HepG2 (cell line): ENCODE measurements around the gene MAVS. TPM values are rescaled to one million over a fixed set of nuclear protein-coding genes. Genes with fewer than 3 reads are reported as not detected.

Source experiments
- KIAA2018 ChIP-seq: sonication (generic); formaldehyde crosslinking; IDR thresholded peaks from 2 replicates; pipeline ENCODE4 v1.5.0; 2020; ENCODE audit warnings: mild to moderate bottlenecking, missing genetic modification reagents, borderline replicate concordance
- PLRG1 ChIP-seq: fragments of 450-650 bp; conservative IDR thresholded peaks from 2 replicates; pipeline ENCODE4 v1.6.1; 2016
- RAD51 ChIP-seq: fragments of 450-650 bp; IDR thresholded peaks from 2 replicates; pipeline ENCODE4 v1.6.1; 2016; ENCODE audit warnings: borderline replicate concordance
- SOX13 ChIP-seq, 3 experiments: fragments of 450-650 bp in 1 of 3; sonication (generic) in 1 of 3; formaldehyde crosslinking in 1 of 3; IDR thresholded peaks in 2 of 3; conservative IDR thresholded peaks in 1 of 3; 2 replicates each; pipeline versions ENCODE4 v1.5.0 to v1.6.1; 2016 to 2020; ENCODE audit warnings: antibody characterized with exemption in 1 of 3, mild to moderate bottlenecking in 1 of 3, missing compliant biosample characterization in 1 of 3, missing genetic modification reagents in 1 of 3, moderate library complexity in 1 of 3
- SP140L ChIP-seq: sonication (generic); formaldehyde crosslinking; IDR thresholded peaks from 2 replicates; pipeline ENCODE4 v1.4.0; 2020; ENCODE audit warnings: missing genetic modification reagents, borderline replicate concordance
- STAT6 ChIP-seq: sonication (generic); formaldehyde crosslinking; IDR thresholded peaks from 2 replicates; pipeline ENCODE4 v1.4.0; 2020; ENCODE audit warnings: missing genetic modification reagents, mild to moderate bottlenecking, borderline replicate concordance
- TRIM22 ChIP-seq: fragments of 450-650 bp; IDR thresholded peaks from 2 replicates; pipeline ENCODE4 v1.6.1; 2017
- ZBED4 ChIP-seq: sonication (generic); formaldehyde crosslinking; IDR thresholded peaks from 2 replicates; pipeline ENCODE4 v1.4.0; 2020; ENCODE audit warnings: missing genetic modification reagents, borderline replicate concordance
- ZNF367 ChIP-seq: sonication (generic); formaldehyde crosslinking; IDR thresholded peaks from 2 replicates; pipeline ENCODE4 v1.4.0; 2020; ENCODE audit warnings: missing genetic modification reagents, borderline replicate concordance
- polyA plus RNA-seq, 8 experiments: library from polyadenylated mRNA; depleted of rRNA in 3 of 8; stranded (reverse) in 7 of 8; unstranded in 1 of 8; fragments of >200 nt; fragmentation: Illumina TruSeq in 4 of 8; extraction: Trizol in 4 of 8; gene quantifications; 2 replicates each; pipeline versions ENCODE4 v1.2.1 to v1.2.3, GENCODE V29; 2011 to 2016; ENCODE audit warnings: low read depth in 4 of 8, missing spikeins in 1 of 8, mixed read lengths in 1 of 8; ENCODE audit not compliant: insufficient read depth in 1 of 8
- total RNA-seq, 5 experiments: library from RNA; depleted of rRNA; stranded (reverse); fragments of >200 nt; fragmentation: Illumina TruSeq; extraction: Trizol; gene quantifications; 2 replicates each; pipeline ENCODE4 v1.2.3, GENCODE V29; 2016; ENCODE audit warnings: low read depth in 1 of 5

MAVS gene
- total and polyA plus RNA-seq, 2 of the 13 experiments (the other 11 are each of a cell fraction or from before 2014, with no cell fraction given), result 27.3 to 36.6 TPM

GRCh38 chr20:3820048-3820900 is 26.4 kb upstream of the MAVS start, which contains the start of gene AP5S1 (continued):
- TF ChIP-seq KIAA2018 (CRISPR knock-in tag), result no peak
- TF ChIP-seq SOX13 (IDR thresholded peaks at IDR 0.05), result peak; percentile 39; the same call in 1 of the 2 replicates
- TF ChIP-seq SOX13 (CRISPR knock-in tag; conservative IDR thresholded peaks at IDR 0.05 in 1 of 2, IDR thresholded peaks at IDR 0.05 in 1 of 2), result peak in 1 of 2 experiments; percentile 65; a peak in 2 of 4 replicates
- TF ChIP-seq TRIM22, result no peak
- TF ChIP-seq SP140L (CRISPR knock-in tag), result peak; percentile 33; the same call in 1 of the 2 replicates
- peak; percentile 83; the same call in 1 of the 2 replicates for TF ChIP-seq STAT6 (CRISPR knock-in tag)
- peak; percentile 91 for TF ChIP-seq ZBED4
- no peak for TF ChIP-seq PLRG1
- TF ChIP-seq ZNF367 (CRISPR knock-in tag), result peak; percentile 81; the same call in 1 of the 2 replicates
- no peak for TF ChIP-seq RAD51
